HepG2 (cell line): ENCODE data around the gene TBCB. TPM values are rescaled to one million over a fixed set of nuclear protein-coding genes. Genes with fewer than 3 reads are reported as not detected.
A peak's percentile ranks its signal among the peaks of the same experiment; 100 is the strongest.

Experiments
- ATAC-seq: fragments of 200-7000 bp; cut with Tn5 transposase; 3 replicates; pipeline ENCODE4 v1.9.1; 2020; ENCODE audit warnings: mild to moderate bottlenecking, moderate library complexity
- BruUV-seq: library from RNA; stranded (reverse); fragments of 400-500 nt; replicated peaks from 2 replicates; lab custom pipeline; 2021; lab: Mats Ljungman, UMichigan
- CTCF ChIA-PET: fragments of 300-600 bp; formaldehyde crosslinking; extraction: SDS; loops from one replicate; lab custom pipeline; 2021; ENCODE audit warnings: low total read pairs, inconsistent platforms, low intra/inter-chr PET ratio; lab: Yijun Ruan, JAX
- POLR2A ChIA-PET: fragments of 350-600 bp; sonication (Branson Sonifier 250); formaldehyde crosslinking; loops from one replicate; lab custom pipeline; 2020; ENCODE audit warnings: antibody characterized with exemption, inconsistent platforms; lab: Yijun Ruan, JAX
- DNase-seq: peaks from one replicate; pipeline ENCODE4 v3.0.0-alpha.2; 2015; ENCODE audit warnings: low spot score
- FAIRE-seq: peaks from 3 replicates; lab custom pipeline; 2011; peaks lifted over from hg19 to GRCh38; lab: Jason Lieb, UNC
- H2AFZ ChIP-seq: one replicate; pipeline ENCODE4 v1.6.1; 2011; ENCODE audit warnings: low read length, inconsistent platforms
- H3K27ac ChIP-seq: fragments of 300-600 bp; 3 replicates; pipeline ENCODE4 v1.8.0; 2011; ENCODE audit warnings: mixed run types, mild to moderate bottlenecking, mixed read lengths, low read length, inconsistent platforms; ENCODE audit not compliant: insufficient read depth; ENCODE audit errors: extremely low read length
- H3K27me3 ChIP-seq, 2 experiments: fragments of 200-600 bp in 1 of 2; 2 replicates in 1 of 2; 3 replicates in 1 of 2; pipeline versions ENCODE4 v1.6.0 to v1.8.0; 2011; ENCODE audit warnings: low read length in 2 of 2, mild to moderate bottlenecking in 2 of 2, moderate library complexity in 2 of 2, inconsistent platforms in 1 of 2; ENCODE audit not compliant: insufficient read depth in 2 of 2, control insufficient read depth in 1 of 2
- H3K36me3 ChIP-seq, 2 experiments: fragments of 200-600 bp in 1 of 2; replicated peaks in 1 of 2; 2 replicates in 1 of 2; 3 replicates in 1 of 2; pipeline versions ENCODE4 v1.5.1 to v1.8.0; 2011; ENCODE audit warnings: low read length in 2 of 2, inconsistent platforms in 1 of 2; ENCODE audit not compliant: insufficient read depth in 2 of 2, control insufficient read depth in 1 of 2
- H3K4me1 ChIP-seq: 2 replicates; pipeline ENCODE4 v1.5.1; 2012; ENCODE audit warnings: low read length, inconsistent platforms; ENCODE audit not compliant: insufficient read depth
- H3K4me2 ChIP-seq: 2 replicates; pipeline ENCODE4 v1.6.0; 2011; ENCODE audit warnings: low read depth, low read length, inconsistent platforms
- H3K4me3 ChIP-seq, 3 experiments: fragments of 200-600 bp in 1 of 3; sonication (generic), shearing (Covaris generic) in 1 of 3; replicated peaks in 1 of 3; 2 replicates each; pipeline ENCODE4 v1.5.1; 2011 to 2016; ENCODE audit warnings: low read length in 3 of 3, inconsistent platforms in 2 of 3, low read depth in 2 of 3, mild to moderate bottlenecking in 2 of 3, control low read depth in 1 of 3, mixed read lengths in 1 of 3; ENCODE audit not compliant: insufficient read depth in 1 of 3
- H3K79me2 ChIP-seq: one replicate; pipeline ENCODE4 v1.6.1; 2011; ENCODE audit warnings: low read length, inconsistent platforms; ENCODE audit not compliant: insufficient read depth
- H3K9ac ChIP-seq: 2 replicates; pipeline ENCODE4 v1.6.0; 2011; ENCODE audit warnings: mild to moderate bottlenecking, low read depth, low read length, inconsistent platforms; ENCODE audit not compliant: insufficient read depth
- H3K9me3 ChIP-seq: 2 replicates; pipeline ENCODE4 v1.5.1; 2012; ENCODE audit warnings: mild to moderate bottlenecking, low read length
- H4K20me1 ChIP-seq: 2 replicates; pipeline ENCODE4 v1.6.0; 2011; ENCODE audit warnings: inconsistent platforms, mild to moderate bottlenecking, low read length, moderate library complexity; ENCODE audit not compliant: insufficient read depth
- DRAP1 ChIP-seq: IDR thresholded peaks from 2 replicates; pipeline ENCODE4 v1.6.1; 2016; ENCODE audit warnings: missing genetic modification reagents, missing compliant biosample characterization
- FOXO1 ChIP-seq: sonication (generic); formaldehyde crosslinking; IDR thresholded peaks from 2 replicates; pipeline ENCODE4 v1.4.0; 2020; ENCODE audit warnings: missing genetic modification reagents
- HMG20A ChIP-seq: IDR thresholded peaks from 2 replicates; pipeline ENCODE4 v1.6.1; 2016; ENCODE audit warnings: borderline replicate concordance
- HNF4A ChIP-seq: sonication (generic); formaldehyde crosslinking; IDR thresholded peaks from 2 replicates; pipeline ENCODE4 v1.4.0; 2020; ENCODE audit warnings: missing genetic modification reagents
- HNRNPUL1 ChIP-seq: fragments of 200-400 bp; formaldehyde crosslinking; IDR thresholded peaks from 2 replicates; pipeline ENCODE4 v1.6.1; 2017; ENCODE audit warnings: low read depth, mild to moderate bottlenecking, low read length, moderate library complexity
- KLF9 ChIP-seq: IDR thresholded peaks from 2 replicates; pipeline ENCODE4 v1.6.1; 2016; ENCODE audit warnings: low read depth
- TCF12 ChIP-seq, 2 experiments: fragments of 450-650 bp in 1 of 2; sonication (generic) in 1 of 2; formaldehyde crosslinking in 1 of 2; IDR thresholded peaks; 2 replicates each; pipeline versions ENCODE4 v1.6.1 to v1.8.0; 2017 to 2022; ENCODE audit warnings: antibody characterized with exemption in 1 of 2, mild to moderate bottlenecking in 1 of 2, missing genetic modification reagents in 1 of 2, moderate library complexity in 1 of 2
- ZBTB1 ChIP-seq: sonication (generic); formaldehyde crosslinking; IDR thresholded peaks from 2 replicates; pipeline ENCODE4 v1.4.0; 2020; ENCODE audit warnings: missing genetic modification reagents, borderline replicate concordance
- ZBTB20 ChIP-seq: sonication (generic); formaldehyde crosslinking; IDR thresholded peaks from 2 replicates; pipeline ENCODE4 v1.8.1; 2023; ENCODE audit warnings: missing genetic modification reagents, low read depth, mild to moderate bottlenecking, borderline replicate concordance
- ZNF281 ChIP-seq: sonication (generic); formaldehyde crosslinking; IDR thresholded peaks from 2 replicates; pipeline ENCODE4 v1.4.0; 2020; ENCODE audit warnings: missing genetic modification reagents, borderline replicate concordance
- ZNF317 ChIP-seq: sonication (generic); formaldehyde crosslinking; IDR thresholded peaks from 2 replicates; pipeline ENCODE4 v1.5.0; 2020; ENCODE audit warnings: mild to moderate bottlenecking, missing genetic modification reagents
- ZNF432 ChIP-seq: sonication (generic); formaldehyde crosslinking; IDR thresholded peaks from 2 replicates; pipeline ENCODE4 v1.5.0; 2020; ENCODE audit warnings: missing genetic modification reagents, mild to moderate bottlenecking, borderline replicate concordance
- ZNF446 ChIP-seq: sonication (generic); formaldehyde crosslinking; IDR thresholded peaks from 2 replicates; pipeline ENCODE4 v1.5.0; 2020; ENCODE audit warnings: mild to moderate bottlenecking, missing genetic modification reagents
- ZNF782 ChIP-seq: sonication (generic); formaldehyde crosslinking; IDR thresholded peaks from 2 replicates; pipeline ENCODE4 v1.4.0; 2020; ENCODE audit warnings: missing genetic modification reagents, mild to moderate bottlenecking, borderline replicate concordance
- ZSCAN25 ChIP-seq: sonication (generic); formaldehyde crosslinking; IDR thresholded peaks from 2 replicates; pipeline ENCODE4 v1.8.0; 2022; ENCODE audit warnings: mild to moderate bottlenecking, missing genetic modification reagents
- WGBS: methylation state at CpG from one replicate; pipeline ENCODE4 v1.1.6; 2017; ENCODE audit warnings: low lambda C conversion rate; 5-methylcytosine and 5-hydroxymethylcytosine counted together
- in situ Hi-C: cut with HindIII; loops from 2 replicates; pipeline ENCODE4 v1.10.0; 2017; ENCODE audit warnings: low pct_unique_long_range_greater_than_20kb; ENCODE audit not compliant: extremely low pct_ligation_motif_present
- intact Hi-C: fragments of 100-400 bp; cut with micrococcal nuclease; formaldehyde crosslinking; loops from one replicate; pipeline ENCODE4 v1.10.0; 2022; ENCODE audit not compliant: unreplicated experiment
- polyA plus RNA-seq, 8 experiments: library from polyadenylated mRNA; depleted of rRNA in 3 of 8; stranded (reverse) in 7 of 8; unstranded in 1 of 8; fragments of >200 nt; fragmentation: Illumina TruSeq in 4 of 8; extraction: Trizol in 4 of 8; gene quantifications; 2 replicates each; pipeline versions ENCODE4 v1.2.1 to v1.2.3, GENCODE V29; 2011 to 2016; ENCODE audit warnings: low read depth in 4 of 8, missing spikeins in 1 of 8, mixed read lengths in 1 of 8; ENCODE audit not compliant: insufficient read depth in 1 of 8
- total RNA-seq, 5 experiments: library from RNA; depleted of rRNA; stranded (reverse); fragments of >200 nt; fragmentation: Illumina TruSeq; extraction: Trizol; gene quantifications; 2 replicates each; pipeline ENCODE4 v1.2.3, GENCODE V29; 2016; ENCODE audit warnings: low read depth in 1 of 5

Gene TBCB
- total and polyA plus RNA-seq, 2 of the 13 experiments (the other 11 are each of a cell fraction or from before 2014, with no cell fraction given), result 271 to 276 TPM

DNA sequence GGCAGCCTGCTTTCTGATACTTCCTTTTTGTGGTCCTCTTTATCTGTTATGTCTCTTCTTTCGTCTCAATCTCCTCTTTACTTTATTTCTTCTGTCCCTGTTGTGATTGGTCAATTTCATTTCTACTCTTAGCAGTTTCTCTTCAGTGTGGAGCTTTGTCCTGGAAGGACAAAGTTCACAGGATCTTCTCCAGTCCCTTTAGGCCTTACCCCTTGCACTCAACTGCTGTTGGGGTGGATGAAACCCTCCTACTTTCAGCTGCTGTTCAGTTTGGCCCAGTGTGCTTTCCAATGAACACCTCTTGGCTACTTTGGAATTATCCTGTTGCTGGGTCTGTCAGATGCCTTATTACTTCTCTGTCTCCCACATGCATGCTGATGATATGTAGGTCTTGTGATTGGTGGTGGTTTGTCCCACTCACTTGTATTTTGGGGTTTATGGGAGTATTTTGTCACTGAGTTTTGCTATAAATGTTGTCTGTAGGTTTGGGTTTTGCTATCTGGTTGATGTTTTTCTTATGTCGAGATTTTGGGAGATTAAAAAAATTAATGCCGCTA is 35.8 kb upstream of the TBCB start:
- FAIRE-seq, result peak; percentile 61
- Histone ChIP-seq H4K20me1 (no peaks in the 10 kb centered on the region), H3K4me1 (peaks cover 13% of the 10 kb centered on the region), H3K4me2 (0 out of 2 replicates have a peak overlapping the region, but pooled peaks have one; percentile 6), H3K9me3 (no peaks in the 10 kb centered on the region), H2AFZ (peak overlapping the region; percentile 20), H3K27me3 (no peaks in the 10 kb centered on the region), H3K36me3 (peaks cover 14 to 37% of the 10 kb centered on the region in 2 experiments), H3K4me3 (no peak overlapping the region), H3K27ac (peak overlapping the region; percentile 44), H3K9ac (0 out of 2 replicates have a peak overlapping the region, but pooled peaks have one; percentile 21), H3K79me2 (no peaks in the 10 kb centered on the region)
- BruUV-seq, result no TSS peak
- WGBS, result 77% methylated on average over 3 of the region's 3 CpGs
- peak; percentile 70 for TF ChIP-seq HNF4A (CRISPR knock-in tag)
- no peak for TF ChIP-seq ZBTB1 (CRISPR knock-in tag)
- no peak for TF ChIP-seq FOXO1
- TF ChIP-seq DRAP1, result no peak
- TF ChIP-seq ZNF317, result no peak
- no peak for TF ChIP-seq HMG20A (CRISPR knock-in tag)
- TF ChIP-seq ZNF782 (CRISPR knock-in tag), result no peak
- no peak for TF ChIP-seq HNRNPUL1
- CTCF ChIA-PET, result no interaction called here
- in situ Hi-C loops (no loop called here), intact Hi-C loops (no loop called here)
- ATAC-seq, result peak; percentile 59
- no peak for DNase-seq
- POLR2A ChIA-PET, result interaction anchor here (1.1 kb wide), 1 partner anchor 36 kb away, joined by 7 read pairs; the partner anchor contains the start of genes POLR2I and TBCB

DNA sequence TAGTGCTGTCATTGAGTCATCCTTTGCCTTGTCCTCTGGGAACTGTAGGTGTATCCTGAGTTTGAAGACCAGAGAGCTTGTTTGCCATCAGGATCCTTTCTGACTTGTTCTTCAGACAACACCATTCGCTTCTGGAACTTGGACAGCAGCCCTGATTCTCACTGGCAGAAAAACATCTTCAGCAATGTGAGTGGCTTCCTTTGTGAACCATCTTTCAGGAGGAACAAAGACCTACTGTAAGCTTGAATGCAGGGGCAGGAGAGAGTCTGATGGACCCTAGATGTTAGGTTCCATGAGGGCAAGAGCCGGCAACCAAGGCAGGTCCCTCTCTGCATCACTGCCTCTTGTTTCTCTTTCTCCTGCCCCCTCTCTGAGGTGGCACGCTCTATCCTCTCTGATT is 33.9 kb upstream of the TBCB start:
- intact Hi-C loops (no loop called here), in situ Hi-C loops (no loop called here)
- Histone ChIP-seq H3K36me3 (peaks cover 15 to 40% of the 10 kb centered on the region in 2 experiments), H3K27me3 (no peaks in the 10 kb centered on the region), H3K27ac (no peak overlapping the region), H2AFZ (no peak overlapping the region), H3K9me3 (no peaks in the 10 kb centered on the region), H3K79me2 (no peaks in the 10 kb centered on the region), H4K20me1 (no peaks in the 10 kb centered on the region), H3K4me3 (no peak overlapping the region), H3K9ac (no peak overlapping the region), H3K4me2 (no peak overlapping the region), H3K4me1 (peaks cover 13% of the 10 kb centered on the region)
- FAIRE-seq (no peak), ATAC-seq (no peak), DNase-seq (no peak)
- no TSS peak for BruUV-seq
- ChIA-PET CTCF (no interaction called here), POLR2A (no interaction called here)
- 98% methylated on average over 3 of the region's 3 CpGs for whole genome bisulfite sequencing
- TF ChIP-seq ZBTB20 (CRISPR knock-in tag), result no peak
- TF ChIP-seq ZNF281 (CRISPR knock-in tag), result no peak
- TF ChIP-seq ZNF446 (CRISPR knock-in tag), result no peak
- no peak for TF ChIP-seq TCF12 (IDR thresholded peaks at IDR 0.05)
- no peak for TF ChIP-seq TCF12 (CRISPR knock-in tag; IDR thresholded peaks at IDR 0.05)
- no peak for TF ChIP-seq ZNF432 (CRISPR knock-in tag)
- TF ChIP-seq ZSCAN25 (CRISPR knock-in tag), result no peak
- no peak for TF ChIP-seq KLF9 (CRISPR knock-in tag)
